Measurements from ENCODE around the gene SFT2D3.

DNA sequence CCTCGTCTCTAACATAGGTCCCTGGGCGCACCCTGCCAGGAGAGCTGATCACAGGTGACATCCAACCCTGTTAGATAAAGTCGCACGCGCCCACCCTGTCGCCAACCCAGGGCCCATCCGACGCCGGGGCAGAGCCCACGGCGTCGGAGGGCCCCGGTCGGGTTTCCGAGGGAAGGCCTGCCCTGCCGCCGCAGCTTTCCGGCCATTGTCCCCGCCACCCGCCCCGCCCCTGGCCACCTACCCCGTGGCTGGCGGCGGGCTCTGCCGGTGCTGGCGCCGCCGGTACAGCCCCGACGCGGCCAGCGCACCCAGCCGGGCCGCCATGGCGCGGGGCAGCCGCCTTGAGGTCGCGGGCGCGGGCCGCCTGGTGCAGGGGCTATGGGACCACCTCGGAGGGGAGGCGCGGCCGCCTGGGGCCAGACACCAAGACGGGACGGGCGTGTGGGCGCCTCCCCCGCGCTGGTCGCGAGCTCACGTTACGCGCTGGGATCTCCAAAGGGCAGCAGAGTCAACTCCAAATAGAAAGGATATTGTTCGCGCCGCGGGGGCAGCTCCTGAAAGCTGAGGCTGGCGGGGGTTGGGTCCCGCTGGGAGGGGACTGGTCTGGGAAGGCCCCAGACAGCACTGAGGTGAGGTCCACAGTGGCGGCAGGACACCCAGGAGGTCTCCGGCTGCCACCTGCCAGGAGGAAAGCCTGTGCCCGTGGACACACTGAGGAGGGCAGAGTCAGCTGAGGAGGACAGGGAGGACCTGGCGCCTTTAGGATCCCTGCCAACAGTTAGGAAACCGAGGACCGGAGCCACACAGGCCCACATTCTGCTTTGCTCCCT, 37.0 kb upstream of the SFT2D3 start:
- TF ChIP-seq, protein P1, sequence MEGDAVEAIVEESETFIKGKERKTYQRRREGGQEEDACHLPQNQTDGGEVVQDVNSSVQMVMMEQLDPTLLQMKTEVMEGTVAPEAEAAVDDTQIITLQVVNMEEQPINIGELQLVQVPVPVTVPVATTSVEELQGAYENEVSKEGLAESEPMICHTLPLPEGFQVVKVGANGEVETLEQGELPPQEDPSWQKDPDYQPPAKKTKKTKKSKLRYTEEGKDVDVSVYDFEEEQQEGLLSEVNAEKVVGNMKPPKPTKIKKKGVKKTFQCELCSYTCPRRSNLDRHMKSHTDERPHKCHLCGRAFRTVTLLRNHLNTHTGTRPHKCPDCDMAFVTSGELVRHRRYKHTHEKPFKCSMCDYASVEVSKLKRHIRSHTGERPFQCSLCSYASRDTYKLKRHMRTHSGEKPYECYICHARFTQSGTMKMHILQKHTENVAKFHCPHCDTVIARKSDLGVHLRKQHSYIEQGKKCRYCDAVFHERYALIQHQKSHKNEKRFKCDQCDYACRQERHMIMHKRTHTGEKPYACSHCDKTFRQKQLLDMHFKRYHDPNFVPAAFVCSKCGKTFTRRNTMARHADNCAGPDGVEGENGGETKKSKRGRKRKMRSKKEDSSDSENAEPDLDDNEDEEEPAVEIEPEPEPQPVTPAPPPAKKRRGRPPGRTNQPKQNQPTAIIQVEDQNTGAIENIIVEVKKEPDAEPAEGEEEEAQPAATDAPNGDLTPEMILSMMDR (IDR thresholded peaks at IDR 0.05; ENCODE audit: poor library complexity, severe bottlenecking): no peak
- TF ChIP-seq SMC3 (conservative IDR thresholded peaks at IDR 0.05; ENCODE audit: poor library complexity) (no peak), POLR2AphosphoS5 (IDR thresholded peaks at IDR 0.05) (no peak), EZH2 (IDR thresholded peaks at IDR 0.05; ENCODE audit: borderline replicate concordance, insufficient read depth, low read length, poor library complexity, severe bottlenecking) (no peak)
- TF ChIP-seq, protein P2, sequence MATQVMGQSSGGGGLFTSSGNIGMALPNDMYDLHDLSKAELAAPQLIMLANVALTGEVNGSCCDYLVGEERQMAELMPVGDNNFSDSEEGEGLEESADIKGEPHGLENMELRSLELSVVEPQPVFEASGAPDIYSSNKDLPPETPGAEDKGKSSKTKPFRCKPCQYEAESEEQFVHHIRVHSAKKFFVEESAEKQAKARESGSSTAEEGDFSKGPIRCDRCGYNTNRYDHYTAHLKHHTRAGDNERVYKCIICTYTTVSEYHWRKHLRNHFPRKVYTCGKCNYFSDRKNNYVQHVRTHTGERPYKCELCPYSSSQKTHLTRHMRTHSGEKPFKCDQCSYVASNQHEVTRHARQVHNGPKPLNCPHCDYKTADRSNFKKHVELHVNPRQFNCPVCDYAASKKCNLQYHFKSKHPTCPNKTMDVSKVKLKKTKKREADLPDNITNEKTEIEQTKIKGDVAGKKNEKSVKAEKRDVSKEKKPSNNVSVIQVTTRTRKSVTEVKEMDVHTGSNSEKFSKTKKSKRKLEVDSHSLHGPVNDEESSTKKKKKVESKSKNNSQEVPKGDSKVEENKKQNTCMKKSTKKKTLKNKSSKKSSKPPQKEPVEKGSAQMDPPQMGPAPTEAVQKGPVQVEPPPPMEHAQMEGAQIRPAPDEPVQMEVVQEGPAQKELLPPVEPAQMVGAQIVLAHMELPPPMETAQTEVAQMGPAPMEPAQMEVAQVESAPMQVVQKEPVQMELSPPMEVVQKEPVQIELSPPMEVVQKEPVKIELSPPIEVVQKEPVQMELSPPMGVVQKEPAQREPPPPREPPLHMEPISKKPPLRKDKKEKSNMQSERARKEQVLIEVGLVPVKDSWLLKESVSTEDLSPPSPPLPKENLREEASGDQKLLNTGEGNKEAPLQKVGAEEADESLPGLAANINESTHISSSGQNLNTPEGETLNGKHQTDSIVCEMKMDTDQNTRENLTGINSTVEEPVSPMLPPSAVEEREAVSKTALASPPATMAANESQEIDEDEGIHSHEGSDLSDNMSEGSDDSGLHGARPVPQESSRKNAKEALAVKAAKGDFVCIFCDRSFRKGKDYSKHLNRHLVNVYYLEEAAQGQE (IDR thresholded peaks at IDR 0.05; ENCODE audit: borderline replicate concordance): no peak
